Posterior cingulate gyrus (tissue), 11 donors: ENCODE results near the gene NTSR2.
A peak's percentile ranks its signal among the peaks of the same experiment; 100 is the strongest.

Experiments
- DNase-seq, 10 donors: peaks; one replicate each; pipeline versions ENCODE4 v3.0.0 to v3.0.0-alpha.2; 2020 to 2021; ENCODE audit warnings: mixed read lengths in 3 of 10
- intact Hi-C: fragments of 100-400 bp; cut with DNase I; formaldehyde crosslinking; loops from one replicate; pipeline ENCODE4 v1.15.1; 2023

Gene NTSR2

DNA sequence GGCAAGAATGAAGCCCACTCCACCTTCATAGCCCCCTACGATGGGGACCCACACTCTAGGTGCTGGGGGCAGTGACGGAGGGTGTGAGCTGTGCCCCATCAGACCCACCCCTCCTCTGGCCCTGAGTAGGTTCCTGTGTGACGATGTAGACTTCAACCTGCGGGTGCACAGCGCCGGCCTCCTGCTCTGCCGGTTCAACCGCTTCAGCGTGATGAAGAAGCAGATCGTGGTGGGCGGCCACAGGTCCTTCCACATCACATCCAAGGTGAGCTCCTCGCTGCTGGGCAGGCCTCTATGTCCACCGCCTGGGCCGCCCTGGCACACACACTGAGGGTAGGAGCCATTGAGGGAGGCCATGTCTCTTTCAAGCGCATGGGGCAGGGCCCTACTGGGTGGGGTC lies 34.9 kb downstream of the NTSR2 start:
- no peak for DNase-seq
- intact Hi-C loops: no loop called here

DNA sequence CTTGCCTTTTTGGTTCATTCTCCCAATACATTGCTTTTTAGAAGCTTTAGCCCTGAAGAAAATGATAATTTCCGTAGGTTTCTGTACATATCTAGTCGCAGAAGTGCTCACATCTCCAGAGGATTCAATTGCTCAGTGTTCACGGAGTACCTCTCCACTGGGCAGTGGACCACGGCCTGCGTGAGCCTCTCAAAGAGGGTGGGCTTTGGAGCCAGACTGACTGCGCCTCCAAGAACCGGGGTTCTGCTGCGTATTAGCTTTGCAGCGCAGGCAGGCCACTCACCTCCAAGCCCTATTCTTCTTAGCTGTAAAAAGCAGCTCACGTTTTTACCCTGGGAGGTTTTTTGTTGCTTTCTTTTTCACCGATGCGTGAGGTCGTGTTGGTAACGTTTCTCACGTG lies 35.4 kb downstream of the NTSR2 start:
- no peak for DNase-seq
- intact Hi-C loops: no loop called here

DNA sequence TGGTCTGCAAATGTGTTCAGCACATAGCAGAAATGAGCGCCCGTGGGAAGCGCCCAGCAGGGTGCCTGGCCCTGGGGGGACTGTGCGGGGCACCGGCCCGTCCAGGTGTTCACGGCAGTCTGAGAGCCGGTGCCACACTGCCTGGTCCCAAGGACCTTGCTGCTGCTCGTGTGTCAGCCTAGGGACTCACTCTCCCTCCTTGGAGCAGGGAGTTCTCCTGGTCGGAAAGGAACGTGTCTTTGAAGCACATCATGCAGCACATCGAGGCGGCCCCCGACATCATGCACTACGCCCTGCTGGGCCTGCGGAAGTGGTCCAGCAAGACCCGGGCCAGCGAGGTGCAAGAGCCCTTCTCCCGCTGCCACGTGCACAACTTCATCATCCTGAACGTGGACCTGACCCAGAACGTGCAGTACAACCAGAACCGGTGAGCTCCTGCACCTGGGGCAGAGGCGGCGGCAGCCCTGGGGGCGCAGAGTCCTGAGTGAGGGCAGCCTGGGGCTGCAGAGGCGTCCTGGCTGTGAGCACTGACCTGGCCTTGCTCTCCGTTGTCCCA lies 36.0 kb downstream of the NTSR2 start:
- intact Hi-C loops: no loop called here
- no peak for DNase-seq

DNA sequence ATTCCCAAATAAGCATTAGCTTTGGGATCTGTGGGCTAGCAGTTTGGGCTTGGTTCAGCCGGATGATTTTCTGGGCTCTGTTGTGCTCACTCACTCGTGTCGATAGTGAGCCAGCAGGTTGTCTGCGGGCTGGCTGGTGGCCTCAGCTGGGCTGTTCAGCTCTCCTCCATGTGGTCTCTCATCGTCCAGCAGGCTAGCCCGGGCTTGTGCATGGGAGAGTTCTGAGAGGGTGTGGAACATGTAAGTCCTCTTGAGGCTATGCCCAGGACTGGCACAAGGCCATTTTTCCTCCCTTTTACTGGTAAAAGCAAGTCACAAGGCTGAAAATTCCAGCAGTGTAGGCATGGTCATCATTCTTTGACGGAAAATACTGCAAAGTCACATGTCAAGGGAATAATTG lies 38.5 kb downstream of the NTSR2 start:
- intact Hi-C loops: no loop called here
- DNase-seq: no peak

DNA sequence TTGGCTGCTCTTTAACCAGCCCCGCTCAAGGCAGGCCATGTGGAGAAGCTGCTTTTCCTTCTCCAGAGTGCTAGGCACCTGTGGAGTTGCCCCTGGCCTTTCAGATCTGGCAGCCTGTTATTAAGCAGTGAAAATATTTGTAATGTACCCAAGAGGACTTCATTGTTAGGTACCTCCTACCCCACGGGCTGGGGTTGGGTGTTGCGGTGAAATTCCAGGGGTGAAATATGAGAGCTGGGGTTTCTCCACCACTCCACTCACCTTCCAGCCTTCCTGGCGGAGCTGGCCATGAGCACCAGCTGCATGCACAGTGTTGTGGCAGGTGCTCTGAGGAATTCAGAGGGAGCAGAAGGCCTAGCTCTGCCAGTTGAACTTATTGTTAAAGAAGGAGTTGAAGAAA lies 39.1 kb downstream of the NTSR2 start:
- intact Hi-C loops: no loop called here
- DNase-seq: no peak

DNA sequence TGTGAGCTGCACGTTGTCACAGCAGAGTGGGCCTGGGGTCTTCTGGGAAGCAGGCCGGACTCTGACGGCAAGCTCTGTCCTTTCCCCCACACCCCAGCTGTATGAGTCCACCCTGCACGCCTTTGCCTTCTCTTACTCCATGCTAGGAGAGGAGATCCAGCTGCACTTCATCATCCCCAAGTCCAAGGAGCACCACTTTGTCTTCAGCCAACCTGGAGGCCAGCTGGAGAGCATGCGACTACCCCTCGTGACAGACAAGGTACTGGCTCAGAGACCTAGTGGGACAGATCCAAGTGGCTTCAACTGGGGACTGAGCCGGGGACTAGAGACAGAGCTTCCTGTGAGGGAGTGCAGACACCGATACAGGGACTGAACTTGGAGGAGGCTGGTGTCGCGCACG lies 40.1 kb downstream of the NTSR2 start:
- DNase-seq: no peak
- intact Hi-C loops: no loop called here

DNA sequence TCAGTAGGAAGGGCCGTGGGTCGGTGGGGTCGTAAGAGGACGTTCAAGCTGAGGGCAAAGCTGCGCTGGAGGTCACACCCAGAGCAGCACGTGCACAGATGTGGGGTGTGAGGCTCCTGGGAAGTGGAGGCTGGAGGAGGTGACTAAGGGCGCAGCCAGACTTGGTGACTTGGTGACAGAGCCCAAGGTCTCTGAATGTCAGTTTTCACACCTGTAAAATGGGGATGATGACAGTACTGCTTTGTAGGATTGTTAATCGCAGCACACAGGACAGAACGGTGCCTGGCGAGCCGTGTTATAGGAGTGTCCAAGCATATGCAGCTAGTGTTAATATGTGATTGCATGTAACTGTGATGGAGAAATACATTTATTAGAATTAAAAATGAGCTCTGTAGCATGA lies 40.8 kb downstream of the NTSR2 start:
- no peak for DNase-seq
- intact Hi-C loops: no loop called here

DNA sequence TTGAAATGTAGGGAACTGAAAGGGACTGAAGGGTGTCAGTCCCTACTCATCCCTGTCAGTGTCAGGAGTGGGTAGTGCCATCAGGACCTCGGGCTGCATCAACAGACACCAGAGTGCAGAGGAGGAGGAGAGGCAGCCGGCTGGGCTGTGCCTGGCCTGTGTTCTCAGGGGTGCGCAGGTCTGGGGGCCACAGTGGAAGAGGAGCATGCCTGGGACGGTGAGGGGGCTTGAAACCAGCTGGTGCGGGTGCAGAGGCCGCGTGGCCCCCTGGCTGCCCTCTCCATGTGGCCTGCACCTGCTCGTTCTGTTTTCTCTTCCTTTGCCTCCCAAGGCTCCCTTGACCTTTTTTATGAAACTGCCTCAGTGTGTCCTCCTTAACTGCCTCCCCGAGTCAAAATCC lies 41.3 kb downstream of the NTSR2 start:
- intact Hi-C loops: no loop called here
- DNase-seq: no peak

DNA sequence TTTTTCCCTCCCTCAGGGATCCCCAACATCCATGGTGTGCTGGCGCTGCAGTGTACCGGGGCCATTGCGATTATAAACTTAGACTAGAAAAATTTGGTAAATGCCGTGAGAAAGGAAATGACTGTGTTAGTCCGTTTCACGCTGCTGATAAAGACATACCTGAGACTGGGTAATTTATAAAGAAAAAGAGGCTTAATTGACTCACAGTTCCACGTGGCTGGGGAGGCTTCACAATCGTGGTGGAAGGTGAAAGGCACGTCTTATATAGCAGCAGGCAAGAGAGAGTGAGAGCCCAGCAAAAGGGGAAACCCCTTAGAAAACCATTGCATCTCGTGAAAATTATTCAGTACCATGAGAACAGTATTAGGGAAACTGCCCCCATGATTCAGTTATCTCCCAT lies 44.3 kb downstream of the NTSR2 start:
- peak in 1 of 10 donors; percentile 16 for DNase-seq
- intact Hi-C loops: no loop called here

DNA sequence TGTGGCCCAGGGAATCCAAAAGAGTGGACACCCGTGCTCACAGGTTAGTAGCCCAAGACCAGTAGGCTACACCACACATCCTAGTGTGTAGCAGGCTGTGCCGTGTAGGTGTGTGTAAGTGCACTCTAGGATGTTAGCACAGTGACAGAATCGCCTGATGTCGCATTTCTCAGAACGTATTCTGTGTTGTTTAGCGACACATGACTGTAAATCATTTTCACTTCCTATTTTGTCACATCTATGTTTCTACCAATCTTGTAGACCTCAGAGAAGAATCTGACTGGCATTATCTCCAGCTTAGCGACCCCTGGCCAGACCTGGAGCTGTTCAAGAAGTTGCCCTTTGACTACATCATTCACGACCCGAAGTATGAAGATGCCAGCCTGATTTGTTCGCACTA lies 45.1 kb downstream of the NTSR2 start:
- peak in 1 of 10 donors; percentile 14 for DNase-seq

DNA sequence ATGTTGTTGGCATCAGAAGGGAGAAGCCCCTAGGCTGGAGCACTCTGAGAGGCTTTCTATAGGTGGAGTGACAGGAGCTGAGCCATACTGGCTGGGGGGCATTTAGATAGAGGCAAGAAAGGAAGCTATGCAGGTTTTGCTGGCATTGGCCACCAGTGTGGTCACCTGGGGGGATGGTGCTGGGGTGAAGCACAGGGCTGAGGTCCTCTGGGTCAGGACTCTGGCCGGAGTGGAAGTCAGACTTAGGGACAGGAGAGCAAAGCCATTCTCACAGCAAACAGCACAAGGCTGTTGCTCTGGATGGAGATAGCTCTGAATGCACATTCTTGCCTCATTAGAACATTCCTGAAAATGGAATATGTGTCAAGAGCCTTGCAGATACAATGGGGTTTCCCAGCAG lies 47.4 kb downstream of the NTSR2 start:
- intact Hi-C loops: no loop called here
- peak in 1 of 10 donors; percentile 11 for DNase-seq

More for the DNA sequence above, 45.1 kb downstream of the NTSR2 start:
- intact Hi-C loops: no loop called here

DNA sequence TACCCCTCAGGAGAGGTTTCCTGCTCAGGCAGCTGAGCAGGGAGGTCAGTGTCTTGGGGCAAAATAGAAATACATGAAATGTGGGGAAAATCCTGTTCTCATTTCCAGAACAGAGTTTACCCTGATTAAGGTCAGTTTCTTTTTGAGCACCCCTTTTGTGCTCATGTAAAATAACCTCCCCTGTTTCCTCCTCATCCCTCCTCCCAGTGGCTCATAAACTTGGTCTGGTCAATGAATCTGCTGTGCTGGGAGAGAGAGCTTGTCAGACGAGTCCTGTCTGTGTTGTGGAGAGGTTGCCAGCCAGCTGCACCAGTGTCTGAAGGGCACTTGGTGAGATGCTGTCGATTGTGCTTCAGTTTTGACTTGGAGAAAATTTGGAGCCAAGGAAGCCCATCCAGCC lies 48.6 kb downstream of the NTSR2 start:
- DNase-seq: peak in 1 of 10 donors; percentile 12
- intact Hi-C loops: no loop called here

DNA sequence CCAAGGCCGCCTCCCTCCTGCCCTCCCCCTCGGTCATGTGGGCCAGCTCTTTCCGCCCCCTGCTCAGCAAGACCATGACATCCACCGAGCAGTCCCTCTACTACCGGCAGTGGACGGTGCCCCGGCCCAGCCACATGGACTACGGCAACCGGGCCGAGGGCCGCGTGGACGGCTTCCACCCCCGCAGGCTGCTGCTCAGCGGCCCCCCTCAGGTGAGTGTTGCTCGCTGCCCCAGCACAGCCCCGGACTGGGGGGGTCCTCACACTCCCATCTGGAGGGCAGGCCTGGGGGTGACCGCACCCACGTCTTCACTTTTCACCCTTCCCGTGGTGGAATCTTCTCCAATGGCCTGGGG lies 51.3 kb downstream of the NTSR2 start:
- intact Hi-C loops: no loop called here
- peak in 1 of 10 donors; percentile 76 for DNase-seq

DNA sequence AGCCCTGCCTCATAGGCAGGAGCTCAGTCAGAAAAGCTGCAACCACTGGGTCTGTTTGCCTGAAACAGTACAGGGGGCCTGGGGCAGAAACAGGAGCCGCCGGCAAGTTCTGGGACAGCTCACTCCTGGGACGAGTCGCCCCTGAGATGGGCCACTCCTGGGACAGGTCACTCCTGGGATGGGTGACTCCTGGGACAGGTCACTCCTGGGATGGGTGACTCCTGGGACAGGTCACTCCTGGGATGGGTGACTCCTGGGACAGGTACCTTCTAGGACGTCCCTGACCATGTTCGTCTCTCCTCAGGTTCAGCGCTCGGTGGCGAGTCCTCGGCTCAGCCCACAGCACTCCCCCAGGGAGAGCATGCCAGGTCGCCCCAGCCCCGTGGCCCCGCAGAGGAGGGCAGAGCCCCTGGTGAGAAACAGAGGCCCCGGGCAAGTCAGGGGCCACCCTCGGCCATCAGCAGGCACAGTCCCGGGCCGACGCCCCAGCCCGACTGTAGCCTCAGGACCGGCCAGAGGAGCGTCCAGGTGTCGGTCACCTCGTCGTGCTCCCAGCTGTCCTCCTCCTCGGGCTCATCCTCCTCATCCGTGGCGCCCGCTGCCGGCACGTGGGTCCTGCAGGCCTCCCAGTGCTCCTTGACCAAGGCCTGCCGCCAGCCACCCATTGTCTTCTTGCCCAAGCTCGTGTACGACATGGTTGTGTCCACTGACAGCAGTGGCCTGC lies 51.8 kb downstream of the NTSR2 start:
- intact Hi-C loops: no loop called here
- DNase-seq: no peak

DNA sequence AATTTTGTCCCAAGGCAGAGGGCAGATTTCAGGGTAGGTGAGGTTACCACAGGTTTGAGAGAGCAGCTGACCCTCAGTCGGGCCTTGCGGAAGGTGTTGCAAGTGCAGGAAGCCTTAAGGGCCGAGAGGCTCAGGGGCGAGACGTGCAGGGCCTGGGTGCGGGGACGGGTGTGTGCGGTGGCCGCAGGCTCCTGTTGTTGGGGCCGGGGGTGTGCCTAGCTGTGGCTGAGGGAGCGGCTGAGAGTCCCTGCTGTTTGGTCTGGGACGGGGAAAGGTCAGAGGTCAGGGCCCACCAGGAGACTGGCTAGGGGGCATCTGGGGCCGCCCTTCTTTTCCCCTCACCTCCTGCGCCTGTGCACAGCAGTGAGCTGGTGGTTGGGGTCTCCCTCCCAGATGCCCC lies 52.5 kb downstream of the NTSR2 start:
- intact Hi-C loops: no loop called here
- peak in 2 of 10 donors; percentile 79 to 81 for DNase-seq

DNA sequence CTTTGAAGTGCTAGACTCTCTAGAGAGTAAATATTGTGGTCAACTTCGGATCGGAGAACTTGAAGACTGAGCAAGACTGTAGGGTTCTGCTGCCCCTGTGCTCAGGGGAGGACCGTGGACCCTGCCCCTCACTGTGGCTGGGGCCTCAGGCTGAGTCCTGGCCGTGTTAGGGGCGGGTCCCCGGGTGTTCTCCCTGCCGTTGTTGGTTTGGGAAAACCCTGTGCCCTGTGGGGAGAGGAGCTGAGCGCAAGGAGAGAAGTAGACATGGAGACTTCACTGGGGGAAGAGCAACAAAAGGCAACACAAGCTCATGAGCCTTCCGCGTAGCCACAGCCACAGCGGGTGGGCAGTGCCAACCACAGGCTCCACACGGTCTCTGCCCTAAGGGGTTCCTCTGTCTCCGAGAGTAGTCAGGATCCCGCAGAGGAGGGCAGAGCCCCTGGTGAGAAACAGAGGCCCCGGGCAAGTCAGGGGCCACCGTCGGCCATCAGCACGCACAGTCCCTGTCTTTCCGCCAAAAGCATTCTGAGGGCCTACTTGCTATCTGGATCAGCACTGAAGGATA lies 53.1 kb downstream of the NTSR2 start:
- DNase-seq: peak in 1 of 10 donors; percentile 62
- intact Hi-C loops: no loop called here

DNA sequence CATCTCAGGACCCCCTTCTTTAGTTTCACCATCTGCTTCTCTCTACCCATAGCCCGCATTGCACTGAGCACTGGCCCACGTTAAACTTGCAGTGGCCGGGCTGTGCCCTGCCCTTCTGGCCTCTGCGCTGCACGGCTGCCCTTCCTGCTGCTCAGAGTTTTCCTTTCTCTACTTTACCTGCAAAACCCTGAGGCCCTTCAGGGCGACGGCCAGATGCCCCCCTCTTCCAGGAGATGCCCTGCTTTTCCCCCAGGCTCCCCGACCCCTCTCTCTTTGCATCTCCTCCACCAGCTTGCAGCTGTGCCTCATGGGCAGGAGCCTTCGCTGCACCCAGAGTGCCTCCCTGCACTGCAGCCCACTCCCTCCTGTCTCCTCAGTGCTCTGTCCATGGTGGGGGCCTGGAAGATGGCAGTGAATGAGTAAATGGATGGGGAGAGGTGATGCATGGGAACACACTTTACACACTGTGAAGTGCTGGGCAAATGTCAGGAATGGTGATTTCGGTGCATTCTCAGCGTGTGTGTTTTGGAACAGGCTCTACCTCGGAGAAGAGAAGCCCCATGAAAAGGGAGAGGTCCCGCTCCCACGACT lies 53.8 kb downstream of the NTSR2 start:
- intact Hi-C loops: no loop called here
- peak in 1 of 10 donors; percentile 70 for DNase-seq

DNA sequence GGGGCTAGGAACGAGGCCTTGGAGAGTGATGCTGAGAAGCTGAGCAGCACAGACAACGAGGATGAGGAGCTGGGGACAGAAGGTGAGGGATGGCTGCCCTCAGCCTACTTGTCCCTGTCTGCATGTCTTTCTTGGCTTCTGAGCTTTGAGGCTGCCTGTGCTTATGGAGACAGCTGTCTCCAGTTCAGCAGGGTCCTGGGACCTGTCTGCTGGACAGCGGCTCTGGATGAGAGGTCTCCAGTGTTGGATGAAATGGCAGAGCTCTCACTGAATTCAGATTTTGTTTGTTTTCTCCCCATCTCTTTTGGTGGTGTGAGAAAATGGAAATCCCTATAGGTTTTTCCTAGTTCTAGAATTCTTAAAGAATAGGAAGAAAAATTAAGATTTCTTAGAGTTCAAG lies 54.8 kb downstream of the NTSR2 start:
- intact Hi-C loops: no loop called here
- no peak for DNase-seq

DNA sequence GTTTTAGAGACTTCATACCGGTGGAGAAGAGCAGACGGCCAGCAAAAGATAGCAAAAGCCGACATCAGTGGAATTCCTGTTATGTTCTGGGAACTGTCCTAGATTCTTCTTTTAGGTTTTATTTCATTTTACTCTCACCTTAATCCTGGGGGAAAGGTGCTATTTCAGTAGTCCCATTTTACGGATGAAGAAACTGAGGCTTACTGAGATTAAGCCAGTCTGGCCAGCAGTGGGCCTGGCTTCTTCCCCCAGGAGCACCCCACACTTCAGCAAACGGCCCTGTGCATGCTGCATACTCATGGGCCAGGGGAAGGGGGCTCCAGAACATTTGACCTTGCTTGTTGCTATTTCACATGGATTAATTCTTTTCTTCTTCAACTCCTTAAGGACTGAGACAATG lies 56.7 kb downstream of the NTSR2 start:
- intact Hi-C loops: no loop called here
- DNase-seq: peak in 1 of 10 donors; percentile 24

DNA sequence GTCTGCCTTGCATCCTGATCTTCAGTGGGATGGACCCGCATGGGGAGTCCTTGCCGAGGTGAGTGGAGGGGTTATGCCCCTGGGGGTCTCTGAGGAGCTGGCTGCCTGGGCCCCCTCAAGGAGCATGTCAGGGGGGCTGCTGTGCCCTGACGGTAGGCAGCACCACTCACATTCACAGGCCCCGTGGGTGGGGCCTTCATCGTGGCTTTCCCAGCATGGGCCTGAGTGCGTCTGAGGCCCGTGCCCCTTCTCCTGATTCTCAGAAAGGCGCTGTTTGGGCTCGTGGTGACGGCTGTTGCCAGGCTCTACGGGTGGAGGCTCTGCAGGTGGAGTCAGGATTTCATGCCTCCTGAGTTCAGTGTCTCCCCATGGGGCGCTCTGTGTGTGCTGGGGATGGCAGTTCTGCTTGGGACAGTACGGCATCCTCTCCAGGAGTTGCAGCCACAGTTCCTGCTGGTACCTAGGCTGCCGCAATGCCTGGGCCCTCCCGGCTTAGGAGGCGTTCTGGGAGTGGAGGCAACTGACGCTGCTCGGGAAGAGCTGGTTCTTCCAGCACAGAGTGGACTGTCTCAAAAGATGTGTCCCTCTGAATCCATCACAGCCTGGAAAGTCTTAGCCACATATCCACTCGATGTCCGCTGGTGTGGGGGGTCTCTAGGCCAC lies 57.3 kb downstream of the NTSR2 start:
- intact Hi-C loops: no loop called here
- DNase-seq: peak in 1 of 10 donors; percentile 76

DNA sequence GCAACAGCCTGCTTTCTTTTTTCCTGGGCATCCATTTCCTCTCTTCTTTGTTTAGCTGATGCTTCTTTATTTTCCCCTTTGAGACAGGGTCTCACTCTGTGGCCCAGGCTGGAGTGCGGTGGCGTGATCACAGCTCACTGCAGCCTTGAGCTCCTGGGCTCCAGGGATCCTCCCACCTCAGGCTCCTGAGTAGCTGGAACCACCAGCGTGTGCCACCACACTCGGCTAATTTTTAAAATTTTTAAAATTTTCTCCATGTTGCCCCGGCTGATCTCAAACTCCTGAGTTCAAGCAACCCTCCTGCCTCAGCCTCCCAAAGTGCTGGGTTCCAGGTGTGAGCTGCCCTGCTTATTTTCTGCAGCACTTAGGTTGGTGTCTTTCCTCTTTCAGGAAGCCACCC lies 58.7 kb downstream of the NTSR2 start:
- intact Hi-C loops: no loop called here
- DNase-seq: peak in 1 of 10 donors; percentile 70
